ENCODE results near the gene BSG. TPM values are rescaled to one million over a fixed set of nuclear protein-coding genes. Genes with fewer than 3 reads are reported as not detected.
"Not testable (repeated sequence)": the region's sequence is repeated elsewhere in the genome, so short reads cannot be mapped to it uniquely, and the experiment has no call there.

BSG gene
- total and polyA plus RNA-seq, 2 of the 4 experiments (the other 2 are of a cell fraction), result 130 to 698 TPM

GRCh38 chr19:625257-625656 lies 52.9 kb downstream of the BSG start:
- Histone ChIP-seq H3K9me3 (ENCODE audit: control insufficient read depth, insufficient read depth, low read length) (no peaks in the 10 kb centered on the region), H3K9ac (ENCODE audit: low read depth, low read length) (no peak overlapping the region), H4K20me1 (ENCODE audit: insufficient read depth, low read length) (peaks cover 7% of the 10 kb centered on the region), H3K23ac (ENCODE audit: low read depth, low read length) (no peak overlapping the region), H2BK15ac (ENCODE audit: low read depth, low read length) (no peak overlapping the region), H4K5ac (ENCODE audit: low read depth, low read length) (no peak overlapping the region), H3K79me1 (ENCODE audit: low read depth in 1 of 2, low read length in 2 of 2) (peaks cover 0 to 9% of the 10 kb centered on the region in 2 experiments; a peak in 1 of 4 replicates), H3K4ac (ENCODE audit: low read depth, low read length) (no peak overlapping the region), H2AFZ (replicated peaks; ENCODE audit: low read length, poor library complexity) (peak overlapping the region; percentile 23), H3K4me1 (ENCODE audit: control insufficient read depth, insufficient read depth, low read length) (no peaks in the 10 kb centered on the region), H4K8ac (ENCODE audit: low read depth in 2 of 2, low read length in 2 of 2) (no peak overlapping the region), H3K18ac (ENCODE audit: low read depth, low read length) (no peak overlapping the region), H3K14ac (replicated peaks; ENCODE audit: low read depth, low read length) (no peak overlapping the region), H3K9me1 (ENCODE audit: insufficient read depth, low read length) (no peaks in the 10 kb centered on the region), H3K4me2 (ENCODE audit: low read depth, low read length) (no peak overlapping the region), H3K27me3 (ENCODE audit: control insufficient read depth, insufficient read depth, low read length) (no peaks in the 10 kb centered on the region), H2BK5ac (ENCODE audit: low read depth, low read length, poor library complexity, severe bottlenecking) (no peak overlapping the region), H2AK9ac (replicated peaks; ENCODE audit: low read depth, low read length, poor library complexity) (no peak overlapping the region), H2BK120ac (ENCODE audit: low read depth, low read length) (no peak overlapping the region), H4K91ac (ENCODE audit: insufficient read depth, low read depth, low read length) (no peak overlapping the region), H3K36me3 (ENCODE audit: control insufficient read depth, insufficient read depth, low read length) (peaks cover 30% of the 10 kb centered on the region), H2BK20ac (ENCODE audit: low read depth, low read length) (no peak overlapping the region), H3K4me3 (ENCODE audit: insufficient read depth, low read depth, low read length) (no peak overlapping the region), H3K56ac (ENCODE audit: extremely low read depth, insufficient read depth, low read length) (no peak overlapping the region), H3K27ac (ENCODE audit: insufficient read depth, low read length) (no peak overlapping the region), H2AK5ac (ENCODE audit: low read depth, low read length) (no peak overlapping the region)
- CTCF ChIA-PET, result no interaction called here
- dilution Hi-C loops (cut with HindIII; ENCODE audit: low sequenced_read_pairs, unreplicated experiment) (no loop called here), intact Hi-C loops (cut with micrococcal nuclease) (no loop called here), in situ Hi-C loops (cut with MboI; ENCODE audit: low sequenced_read_pairs) (no loop called here)
- TF ChIP-seq SMC3 (IDR thresholded peaks at IDR 0.05; ENCODE audit: low read depth, low read length) (no peak), RCOR1 (IDR thresholded peaks at IDR 0.05; ENCODE audit: insufficient replicate concordance, low read length) (no peak), MXI1 (IDR thresholded peaks at IDR 0.05; ENCODE audit: borderline replicate concordance, low read depth, low read length) (no peak), NFE2L2 (IDR thresholded peaks at IDR 0.05; ENCODE audit: low read depth, low read length) (no peak), CHD1 (IDR thresholded peaks at IDR 0.05; ENCODE audit: low read depth, low read length) (no peak), ELK1 (IDR thresholded peaks at IDR 0.05; ENCODE audit: borderline replicate concordance, low read depth, low read length) (no peak), POLR2A (IDR thresholded peaks at IDR 0.05; ENCODE audit: low read depth, low read length) (no peak)
- BruUV-seq (replicated peaks), result no TSS peak
- ATAC-seq (ENCODE audit: low read depth), result no peak
- DNase-seq, result no peak
- POLR2A ChIA-PET (ENCODE audit: unreplicated experiment), result no interaction called here
- no CpG with 5 or more reads among the region's 5 CpGs for WGBS, 2 experiments (ENCODE audit: extremely low coverage in 2 of 2, insufficient read length in 1 of 2)

GRCh38 chr19:626566-626965 lies 54.2 kb downstream of the BSG start:
- H4K8ac ChIP-seq (ENCODE audit: low read depth in 2 of 2, low read length in 2 of 2); ATAC-seq (ENCODE audit: low read depth); H3K4me1 ChIP-seq (ENCODE audit: control insufficient read depth, insufficient read depth, low read length); H3K4me3 ChIP-seq (ENCODE audit: insufficient read depth, low read depth, low read length); H3K56ac ChIP-seq (ENCODE audit: extremely low read depth, insufficient read depth, low read length); H3K4me2 ChIP-seq (ENCODE audit: low read depth, low read length); H2AK9ac ChIP-seq (replicated peaks; ENCODE audit: low read depth, low read length, poor library complexity); BruUV-seq (replicated peaks); DNase-seq; H2BK5ac ChIP-seq (ENCODE audit: low read depth, low read length, poor library complexity, severe bottlenecking); intact Hi-C loops (cut with micrococcal nuclease); H3K9me3 ChIP-seq (ENCODE audit: control insufficient read depth, insufficient read depth, low read length); H3K9me1 ChIP-seq (ENCODE audit: insufficient read depth, low read length); H3K18ac ChIP-seq (ENCODE audit: low read depth, low read length); H3K23ac ChIP-seq (ENCODE audit: low read depth, low read length); dilution Hi-C loops (cut with HindIII; ENCODE audit: low sequenced_read_pairs, unreplicated experiment); H2BK20ac ChIP-seq (ENCODE audit: low read depth, low read length); H3K4ac ChIP-seq (ENCODE audit: low read depth, low read length); H2BK120ac ChIP-seq (ENCODE audit: low read depth, low read length); H2AK5ac ChIP-seq (ENCODE audit: low read depth, low read length); H4K91ac ChIP-seq (ENCODE audit: insufficient read depth, low read depth, low read length); H2BK15ac ChIP-seq (ENCODE audit: low read depth, low read length); H2AFZ ChIP-seq (replicated peaks; ENCODE audit: low read length, poor library complexity); H3K9ac ChIP-seq (ENCODE audit: low read depth, low read length); H4K5ac ChIP-seq (ENCODE audit: low read depth, low read length); H3K27ac ChIP-seq (ENCODE audit: insufficient read depth, low read length); H3K14ac ChIP-seq (replicated peaks; ENCODE audit: low read depth, low read length); H4K20me1 ChIP-seq (ENCODE audit: insufficient read depth, low read length); in situ Hi-C loops (cut with MboI; ENCODE audit: low sequenced_read_pairs); H3K27me3 ChIP-seq (ENCODE audit: control insufficient read depth, insufficient read depth, low read length): not testable (repeated sequence)
- POLR2A ChIA-PET (ENCODE audit: unreplicated experiment), result interaction anchor here (0.6 kb wide), 1 partner anchor 39 kb away, joined by 10 read pairs; no protein-coding TSS in a partner anchor
- H3K79me1 ChIP-seq (ENCODE audit: low read depth in 1 of 2, low read length in 2 of 2), result peaks cover 0 to 10% of the 10 kb centered on the region in 2 experiments; a peak in 2 of 4 replicates
- peaks cover 30% of the 10 kb centered on the region; the same call in 1 of the 2 replicates for H3K36me3 ChIP-seq (ENCODE audit: control insufficient read depth, insufficient read depth, low read length)
- CTCF ChIA-PET, result interaction anchor here (0.6 to 0.7 kb wide), 2 partner anchors 50 to 110 kb away, joined by 4 to 6 read pairs; no protein-coding TSS in a partner anchor
- 100% methylated on average over 2 of the region's 7 CpGs; no CpG with 5 or more reads in 1 of the 2 experiments for WGBS, 2 experiments (ENCODE audit: extremely low coverage in 2 of 2, insufficient read length in 1 of 2)
